HG03103 (cell line): ENCODE measurements around the gene DIPK1B.

Experiments
- ATAC-seq: cut with Tn5 transposase; IDR thresholded peaks from one replicate; pipeline ENCODE4 v1.9.1; 2021; ENCODE audit warnings: low read depth; ENCODE audit not compliant: unreplicated experiment

The DIPK1B gene

DNA sequence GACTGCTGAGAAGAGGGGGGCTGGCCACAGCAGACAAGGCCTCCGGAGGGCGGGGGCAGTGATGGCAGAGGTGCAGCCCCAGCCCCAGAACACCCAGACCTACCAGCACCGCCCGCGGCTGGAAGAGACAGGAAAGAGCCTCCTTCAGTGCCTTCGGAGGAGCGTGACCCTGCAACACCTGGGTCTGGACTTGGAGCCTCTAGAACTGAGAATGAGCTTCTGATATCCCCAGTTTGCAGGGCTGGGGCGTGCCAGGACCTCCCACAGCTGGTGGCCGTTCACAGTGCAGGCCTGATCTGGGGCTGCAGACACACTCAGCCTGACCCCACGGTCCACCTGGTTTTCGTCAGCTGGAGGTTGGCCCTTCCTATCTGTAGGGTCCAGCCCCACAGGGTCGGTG is 21.2 kb downstream of the DIPK1B start:
- no peak for ATAC-seq

DNA sequence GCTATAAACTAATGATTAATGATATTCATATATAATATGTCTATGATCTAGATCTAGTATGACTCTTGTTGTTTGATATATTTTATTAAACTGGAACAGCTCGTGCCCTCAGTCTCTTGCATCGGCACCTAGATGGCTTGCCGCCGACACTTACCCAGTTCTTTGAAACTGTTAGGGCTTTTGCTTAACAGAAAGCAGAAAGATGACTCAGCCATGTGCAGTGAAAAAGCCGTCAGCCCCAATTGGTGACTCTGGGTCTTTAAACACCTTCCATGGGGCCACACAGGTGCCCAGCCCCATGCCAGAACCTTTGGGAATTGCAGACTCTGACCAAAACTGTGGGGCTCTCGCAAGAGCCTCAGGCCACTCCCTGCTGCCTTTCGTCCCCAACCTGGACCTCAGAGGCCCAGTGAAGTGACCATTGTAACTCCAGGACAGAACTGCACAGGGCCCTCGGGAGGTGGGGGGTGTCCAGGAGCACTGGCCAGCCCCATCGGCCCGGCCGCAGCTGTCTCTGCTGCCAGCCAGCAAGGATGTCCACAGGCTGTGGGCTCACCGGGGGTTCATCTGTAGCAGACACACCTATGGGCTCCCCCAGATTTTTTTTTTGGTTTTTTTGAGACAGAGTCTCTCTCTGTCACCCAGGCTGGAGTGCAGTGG is 22.6 kb downstream of the DIPK1B start:
- ATAC-seq = no peak

- no peak for ATAC-seq
These were observed 23.6 kb downstream of the DIPK1B start for GRCh38 chr9:136735812-136736480.

GRCh38 chr9:136738960-136739359 is 26.6 kb downstream of the DIPK1B start:
- ATAC-seq = no peak

DNA sequence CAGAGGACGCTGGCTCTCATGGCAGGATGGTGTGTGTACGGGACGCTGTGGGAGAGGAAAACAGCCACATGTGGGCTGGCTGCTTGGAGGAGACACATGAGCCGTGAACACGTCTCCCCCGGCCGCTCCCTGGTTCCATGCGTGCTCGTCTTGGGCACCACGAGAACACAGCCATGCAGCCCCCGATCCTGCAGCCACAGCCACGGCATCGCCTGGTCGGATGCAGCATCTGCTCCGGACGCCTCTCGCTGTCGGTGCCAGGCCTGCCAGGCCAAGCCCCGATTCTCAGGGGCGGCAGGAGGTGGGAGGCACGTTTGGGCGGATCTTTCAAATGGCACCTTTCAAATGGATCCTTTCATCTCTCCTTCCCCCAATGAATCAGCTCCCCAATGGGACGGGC is 27.1 kb downstream of the DIPK1B start:
- no peak for ATAC-seq

DNA sequence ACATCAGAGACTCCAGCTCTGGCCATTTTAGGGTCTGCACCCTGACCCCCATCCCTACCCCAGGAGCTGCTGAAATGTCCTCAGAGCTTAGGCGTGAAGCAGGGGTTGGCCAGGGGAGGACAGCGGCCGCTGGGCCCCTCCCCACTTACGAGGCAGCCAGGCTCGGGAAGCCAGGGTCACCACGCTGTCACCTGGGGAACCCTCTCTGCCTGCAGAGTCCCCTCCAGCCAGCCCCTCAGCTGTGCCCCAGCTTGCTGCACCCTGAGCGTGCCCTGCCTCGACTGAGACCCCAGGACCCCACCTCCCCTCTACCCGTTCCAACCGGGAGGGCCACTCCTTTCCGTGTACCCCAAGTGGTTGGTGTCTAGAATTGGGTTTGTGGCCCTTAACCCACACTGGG is 27.7 kb downstream of the DIPK1B start:
- no peak for ATAC-seq

GRCh38 chr9:136740491-136740890 is 28.1 kb downstream of the DIPK1B start:
- ATAC-seq = no peak

DNA sequence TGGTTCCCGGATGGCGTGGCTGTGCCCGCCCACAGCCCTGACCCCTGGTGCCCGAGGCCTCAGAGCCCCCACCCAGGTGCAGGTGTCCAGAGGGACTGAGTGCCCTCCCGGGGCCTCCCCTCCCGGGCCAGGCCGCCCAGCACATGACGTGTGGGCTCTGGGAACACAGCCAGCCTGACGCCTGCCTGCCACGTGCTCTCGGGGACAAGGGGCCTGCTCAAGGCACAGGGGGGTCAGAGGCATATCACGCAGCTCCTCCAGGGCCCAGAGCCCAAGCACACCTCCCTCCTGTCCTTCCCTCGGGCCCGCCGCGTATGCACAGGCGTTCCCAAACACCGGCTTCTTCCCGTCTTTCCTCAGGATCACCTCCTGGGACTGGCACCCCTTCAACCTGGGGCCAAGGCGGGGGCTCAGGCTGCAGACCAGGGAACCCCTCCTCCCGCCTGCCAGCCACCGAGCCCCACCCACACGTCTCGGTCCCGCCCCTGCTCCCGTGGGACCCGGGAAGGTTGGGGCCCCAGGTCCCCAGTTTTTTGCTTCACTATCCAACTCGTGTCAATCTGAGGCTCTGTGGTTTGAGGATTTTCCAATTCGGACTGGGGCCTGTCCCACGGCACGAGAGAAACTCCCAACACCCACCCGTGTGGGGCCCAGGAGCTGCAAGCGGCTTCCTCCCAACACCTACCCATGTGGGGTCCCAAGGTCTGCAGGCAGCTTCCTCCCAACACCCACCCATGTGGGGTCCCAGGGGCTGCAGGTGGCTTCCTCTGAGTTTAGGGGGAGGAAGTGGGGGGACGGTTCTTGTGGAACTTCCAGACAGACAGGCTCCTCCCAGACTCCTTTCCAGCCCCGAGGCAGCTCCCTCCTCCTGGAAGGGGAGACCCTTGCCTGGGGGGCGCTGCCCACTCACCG is 28.9 kb downstream of the DIPK1B start:
- ATAC-seq = no peak

DNA sequence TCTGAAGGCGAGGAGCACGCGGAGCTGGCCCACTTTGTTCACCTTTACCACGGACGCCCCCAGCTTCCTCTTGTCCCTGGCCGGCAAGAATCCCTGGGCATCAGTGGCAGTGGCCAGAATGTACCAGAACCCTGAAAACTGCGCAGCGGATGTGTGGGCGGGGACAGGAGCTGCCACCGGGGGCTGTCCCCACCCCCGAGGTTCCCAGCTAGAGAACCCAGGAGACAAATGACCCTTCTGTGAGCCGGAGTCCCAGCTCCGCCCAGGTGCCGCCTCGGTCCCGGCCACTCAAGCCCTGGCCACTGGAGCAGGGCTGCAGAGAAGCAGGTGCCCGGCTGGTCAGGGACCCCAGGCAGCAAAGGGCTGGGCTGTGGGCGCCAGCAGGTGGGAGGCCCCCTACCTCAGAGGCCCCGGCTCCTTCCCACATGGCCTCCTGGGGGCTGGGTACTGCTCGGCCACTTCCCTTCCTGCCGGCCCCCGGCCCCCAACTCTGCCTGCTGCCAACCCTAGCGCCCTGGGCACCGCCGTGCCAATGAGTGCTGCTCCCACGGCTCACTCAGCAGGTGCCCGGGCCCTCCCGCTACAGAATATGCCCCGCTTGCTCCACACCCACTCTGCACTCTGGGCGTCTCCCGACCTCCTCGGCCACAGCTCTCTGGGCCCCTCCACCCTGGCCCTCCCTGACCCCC is 29.7 kb downstream of the DIPK1B start:
- no peak for ATAC-seq

DNA sequence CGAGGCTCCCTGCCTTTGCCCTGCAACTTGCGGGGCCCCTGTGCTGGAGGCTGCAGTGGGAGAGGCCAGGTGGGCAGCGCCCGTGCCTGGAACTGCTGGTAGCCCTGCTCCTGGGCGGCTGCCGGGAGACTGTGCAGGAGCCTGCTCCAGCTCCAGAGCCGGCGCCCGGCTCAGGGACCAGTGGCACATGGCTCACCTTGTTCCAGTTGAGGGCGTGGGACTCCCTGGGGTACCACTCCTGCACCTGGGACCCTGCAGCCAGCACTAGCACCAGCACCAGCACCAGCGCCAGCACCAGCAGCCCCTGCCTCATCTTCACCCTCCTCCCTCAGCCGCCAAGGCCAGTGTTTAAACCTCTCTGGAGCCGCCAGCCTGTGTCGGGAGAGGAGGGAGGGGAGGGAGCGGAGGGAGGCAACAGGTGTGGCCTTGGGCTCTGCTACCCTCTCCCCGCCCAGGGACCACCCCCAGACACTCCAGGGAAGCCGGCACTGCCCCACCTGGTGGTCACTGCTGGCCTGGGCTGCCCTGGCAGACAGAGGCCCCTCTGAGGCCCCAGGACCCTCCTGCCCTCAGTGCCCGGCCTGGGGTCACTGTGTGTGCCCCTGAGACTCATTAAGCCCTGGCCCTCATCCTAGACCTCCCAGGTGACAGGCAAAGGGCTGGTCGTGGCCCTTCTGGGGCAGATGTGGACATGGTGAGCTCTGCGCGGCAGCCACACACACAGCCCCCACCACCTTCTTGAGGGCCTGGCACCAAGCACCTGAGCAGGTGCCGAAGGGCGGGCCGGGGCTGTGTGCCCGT is 30.4 kb downstream of the DIPK1B start, which contains the start of gene LCN10:
Gene LCN10 (minus strand): TSS at position 350 of the 801 bp plus-strand sequence. CDS start 37 bp downstream, at position 313.
- no peak for ATAC-seq

DNA sequence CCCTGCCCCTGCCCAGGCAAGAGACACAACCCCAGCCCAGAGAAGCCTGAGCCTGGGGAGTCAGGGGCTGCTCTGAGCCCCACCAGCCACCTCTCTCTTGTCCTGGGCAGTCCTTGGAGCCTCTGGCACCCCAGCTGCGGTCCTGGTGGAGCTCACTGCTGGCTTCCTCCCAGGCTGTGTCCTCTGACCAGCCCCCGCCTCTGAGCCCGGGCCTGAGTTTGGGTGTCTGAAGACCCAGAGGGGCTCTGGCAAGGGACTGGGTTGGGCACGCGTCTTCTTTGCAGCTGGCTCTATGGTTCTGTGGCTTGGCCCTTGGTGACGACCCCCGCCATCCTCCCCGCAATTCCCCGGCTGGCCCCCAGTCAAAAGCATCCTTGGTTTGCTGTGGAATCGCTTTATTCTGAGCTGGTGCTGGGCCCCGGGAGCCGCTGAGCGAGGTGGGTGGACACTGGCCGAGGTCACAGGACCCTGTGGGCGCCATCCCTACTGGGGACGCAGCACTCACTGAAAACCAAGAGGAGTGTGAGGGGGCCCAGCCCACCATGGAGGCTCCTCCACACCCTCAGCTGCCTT is 31.4 kb downstream of the DIPK1B start:
- no peak for ATAC-seq

DNA sequence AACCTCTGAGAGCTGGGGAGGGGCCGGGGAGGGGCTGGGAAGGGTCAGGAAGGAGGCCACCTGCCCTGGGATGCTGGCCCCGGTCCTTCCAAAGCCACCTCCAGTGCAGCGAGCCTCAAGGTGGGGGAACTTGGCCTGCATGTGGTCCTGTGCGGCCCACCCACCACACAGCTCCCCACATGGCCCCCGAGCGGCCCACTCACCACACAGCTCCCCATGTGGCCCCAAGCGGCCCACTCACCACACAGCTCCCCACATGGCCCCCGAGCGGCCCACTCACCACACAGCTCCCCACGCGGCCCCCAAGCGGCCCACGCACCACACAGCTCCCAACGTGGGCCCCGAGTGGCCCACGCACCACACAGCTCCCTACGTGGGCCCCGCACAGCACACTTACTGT is 32.4 kb downstream of the DIPK1B start:
- ATAC-seq = no peak

GRCh38 chr9:136745389-136746154 is 33.2 kb downstream of the DIPK1B start:
- no peak for ATAC-seq

DNA sequence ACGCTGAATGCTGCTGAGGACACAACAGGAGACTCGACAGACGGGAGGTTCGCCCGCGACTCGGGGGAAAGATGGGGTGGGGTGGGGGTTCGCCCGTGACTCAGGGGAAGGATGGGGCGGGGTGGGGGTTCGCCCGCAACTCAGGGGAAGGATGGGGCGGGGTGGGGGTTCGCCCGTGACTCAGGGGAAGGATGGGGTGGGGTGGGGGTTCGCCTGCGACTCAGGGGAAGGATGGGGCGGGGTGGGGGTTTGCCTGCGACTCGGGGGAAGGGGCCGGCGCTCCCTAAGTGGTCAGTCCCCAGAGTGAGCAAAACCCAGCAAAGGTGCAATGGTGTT is 33.8 kb downstream of the DIPK1B start:
- ATAC-seq = no peak

GRCh38 chr9:136746621-136747020 is 34.2 kb downstream of the DIPK1B start:
- no peak for ATAC-seq

- no peak for ATAC-seq
These were observed 35.0 kb downstream of the DIPK1B start for GRCh38 chr9:136747161-136748060.

DNA sequence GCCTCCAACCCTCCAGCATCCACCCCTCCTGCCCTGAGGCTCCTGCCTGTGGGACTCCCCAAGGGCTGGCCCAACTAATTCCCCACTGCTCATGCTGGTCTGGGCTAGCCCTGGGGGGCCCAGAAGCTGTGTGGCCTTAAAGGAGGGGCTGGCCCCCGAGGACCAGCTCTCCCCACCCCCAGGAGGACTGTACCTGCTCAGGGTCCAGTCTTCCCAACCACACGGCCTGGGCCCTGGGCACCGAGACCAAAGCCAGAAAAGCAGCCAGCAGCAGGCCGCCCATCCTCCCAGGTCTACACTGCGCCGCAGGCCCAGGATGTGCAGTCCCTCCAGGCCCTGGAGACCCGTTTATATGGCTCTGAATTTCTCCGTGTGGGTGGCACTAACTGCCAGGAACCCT is 35.8 kb downstream of the DIPK1B start, which contains the start of gene LCN6:
Gene LCN6 (minus strand): TSS at position 325 of the 400 bp plus-strand sequence. CDS start 42 bp downstream, at position 283.
- ATAC-seq = no peak
